Hematopoietic multipotent progenitor cell treated with erythropoietin and hydrocortisone succinate and interleukin-3 and kit ligand, for 8 days (in vitro differentiated cells): ENCODE data around the gene FBXL16.

Experiments used
- DNase-seq: peaks from one replicate; pipeline ENCODE4 v3.0.0-alpha.2; 2015

The FBXL16 gene

GRCh38 chr16:658679-659571 is 46.7 kb downstream of the FBXL16 start:
- DNase-seq = no peak

- no peak for DNase-seq
Observed at GRCh38 chr16:657487-657886, 48.1 kb downstream of the FBXL16 start.

- no peak for DNase-seq
Observed at GRCh38 chr16:654034-654433, 51.6 kb downstream of the FBXL16 start.

- DNase-seq = no peak
Observed at GRCh38 chr16:652454-653305, 52.9 kb downstream of the FBXL16 start.

- DNase-seq = no peak
Observed at GRCh38 chr16:651844-652243, 53.8 kb downstream of the FBXL16 start.

- peak; percentile 48 for DNase-seq
Observed at GRCh38 chr16:649631-650030, 56.0 kb downstream of the FBXL16 start.

GRCh38 chr16:648781-649589 is 56.6 kb downstream of the FBXL16 start, which contains the start of gene WDR90:
Gene WDR90, plus strand, starts transcription at chr16:649365. Its CDS starts 52 bp downstream, at chr16:649417.
- DNase-seq = peak; percentile 95

GRCh38 chr16:648071-648780 is 57.4 kb downstream of the FBXL16 start:
- DNase-seq = peak; percentile 68

GRCh38 chr16:647173-647902 is 58.3 kb downstream of the FBXL16 start:
- DNase-seq = no peak

- DNase-seq = no peak
Observed at GRCh38 chr16:646679-647172, 58.9 kb downstream of the FBXL16 start.

- DNase-seq = no peak
Observed at GRCh38 chr16:645852-646678, 59.5 kb downstream of the FBXL16 start.

- no peak for DNase-seq
Observed at GRCh38 chr16:644556-644955, 61.0 kb downstream of the FBXL16 start.

GRCh38 chr16:643050-643368 is 62.6 kb downstream of the FBXL16 start:
- DNase-seq = no peak
